BJ (cell line): Measurements from ENCODE around the gene FHL3. TPM values are rescaled to one million over a fixed set of nuclear protein-coding genes. Genes with fewer than 3 reads are reported as not detected.

Experiments used
- CTCF ChIA-PET: fragments of 350-600 bp; formaldehyde crosslinking; extraction: SDS; loops from one replicate; lab custom pipeline; 2021; ENCODE audit warnings: antibody characterized with exemption, inconsistent platforms; lab: Yijun Ruan, JAX
- POLR2A ChIA-PET: fragments of 300-600 bp; sonication (Branson Sonifier 250); formaldehyde crosslinking; extraction: SDS; loops from one replicate; lab custom pipeline; 2021; ENCODE audit warnings: antibody characterized with exemption; lab: Charles Lee
- DNase-seq: peaks from one replicate; pipeline ENCODE4 v3.0.0-alpha.2; 2011; ENCODE audit warnings: low read depth
- H3K27me3 ChIP-seq: 2 replicates; pipeline ENCODE4 v1.6.0; 2011; ENCODE audit warnings: low read length; ENCODE audit not compliant: control insufficient read depth, insufficient read depth
- H3K36me3 ChIP-seq: 2 replicates; pipeline ENCODE4 v1.5.1; 2011; ENCODE audit warnings: low read length; ENCODE audit not compliant: control insufficient read depth, insufficient read depth
- H3K4me3 ChIP-seq: 2 replicates; pipeline ENCODE4 v1.5.1; 2011; ENCODE audit warnings: low read depth, mild to moderate bottlenecking, control low read depth, low read length
- CTCF ChIP-seq: IDR thresholded peaks from 2 replicates; pipeline ENCODE4 v1.5.1; 2011; ENCODE audit warnings: low read depth, mild to moderate bottlenecking, control low read depth, inconsistent platforms, low read length, moderate library complexity; ENCODE audit not compliant: insufficient read depth
- polyA plus RNA-seq: library from polyadenylated mRNA; depleted of rRNA; stranded (reverse); fragments of >200 nt; gene quantifications from 2 replicates; pipeline ENCODE4 v1.2.3, GENCODE V29; 2011

The FHL3 gene
- polyA plus RNA-seq, 1 experiment, result 13.0 TPM

- no peak for TF ChIP-seq CTCF
- ChIA-PET POLR2A (interaction anchor here (1.2 kb wide), 1 partner anchor 12 kb away, joined by 5 read pairs; no protein-coding TSS in a partner anchor), CTCF (interaction anchor here (1.2 to 2.5 kb wide), 4 partner anchors 9 to 19 kb away, joined by 3 to 14 read pairs (median 11); partner anchors contain the start of gene SF3A3)
- peaks cover 17% of the 10 kb centered on the region for H3K36me3 ChIP-seq
- H3K4me3 ChIP-seq, result no peak overlapping the region
- DNase-seq, result no peak
- H3K27me3 ChIP-seq, result no peaks in the 10 kb centered on the region
These were observed 5.7 kb downstream of the FHL3 start for GRCh38 chr1:37999430-38000232.

DNA sequence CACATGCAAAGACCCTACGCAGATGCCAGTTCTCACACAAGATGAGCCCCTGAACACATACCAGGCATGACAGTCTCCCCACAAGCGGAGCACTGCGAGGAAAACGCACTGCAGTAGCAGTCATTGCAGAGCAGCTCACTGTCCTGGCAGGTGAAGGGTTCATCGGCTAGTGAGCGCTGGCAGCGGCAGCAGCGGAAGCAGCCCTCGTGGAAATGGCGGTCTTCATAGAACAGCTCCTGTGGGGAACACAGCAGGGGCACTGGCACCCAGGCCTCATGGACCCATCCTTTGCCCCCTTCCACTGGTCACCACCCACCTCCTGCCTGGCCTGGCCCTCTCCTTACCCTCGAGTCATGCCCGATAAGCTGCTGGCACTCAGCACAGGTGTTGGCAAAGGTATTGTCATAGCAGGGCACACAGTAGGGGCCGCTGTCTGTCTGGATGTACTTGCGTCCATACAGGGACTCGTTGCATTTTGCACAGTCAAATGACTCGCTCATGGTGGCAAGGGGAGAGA lies 6.3 kb downstream of the FHL3 start:
- TF ChIP-seq CTCF, result no peak
- ChIA-PET POLR2A (no interaction called here), CTCF (interaction anchor here (1.2 to 1.7 kb wide), 2 partner anchors 16 to 20 kb away, joined by 3 to 12 read pairs; no protein-coding TSS in a partner anchor)
- peaks cover 17% of the 10 kb centered on the region for H3K36me3 ChIP-seq
- no peaks in the 10 kb centered on the region for H3K27me3 ChIP-seq
- DNase-seq, result no peak
- H3K4me3 ChIP-seq, result no peak overlapping the region

DNA sequence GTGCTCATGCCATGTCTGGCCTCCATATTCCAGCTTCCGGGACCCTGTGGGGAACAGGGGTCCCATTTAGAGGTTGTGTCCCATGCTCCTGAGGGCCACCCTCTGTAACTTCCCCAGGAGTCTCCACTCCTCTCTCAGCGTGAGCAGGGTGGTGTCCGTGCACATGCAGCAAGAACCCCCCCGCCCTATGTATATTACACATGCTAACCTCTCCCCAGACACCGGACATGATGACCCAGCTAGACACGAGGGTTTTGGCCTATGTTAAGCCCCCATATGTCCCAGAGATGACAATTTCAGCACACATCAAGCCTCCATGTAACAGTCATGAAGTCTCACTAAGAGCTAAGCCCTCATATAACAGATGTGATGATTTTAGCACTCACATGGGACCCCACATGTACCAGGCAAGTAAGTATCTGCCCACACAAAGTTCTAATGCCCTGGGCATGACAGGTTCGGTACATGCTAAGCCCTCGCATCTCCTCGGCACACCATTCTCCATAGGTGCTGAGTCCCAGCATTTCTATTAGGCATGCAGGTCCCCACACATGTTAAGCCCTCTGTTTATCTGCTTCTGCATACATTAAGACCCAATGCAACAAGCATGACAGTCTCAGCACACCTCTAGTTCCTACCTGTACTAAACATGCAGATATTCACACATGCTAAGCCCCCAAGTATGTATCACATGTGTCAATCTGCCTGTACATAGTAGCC lies 7.1 kb downstream of the FHL3 start:
- ChIA-PET POLR2A (no interaction called here), CTCF (no interaction called here)
- Histone ChIP-seq H3K36me3 (peaks cover 17% of the 10 kb centered on the region), H3K27me3 (no peaks in the 10 kb centered on the region), H3K4me3 (no peak overlapping the region)
- no peak for DNase-seq
- no peak for TF ChIP-seq CTCF

- peaks cover 17% of the 10 kb centered on the region for H3K36me3 ChIP-seq
- H3K4me3 ChIP-seq, result no peak overlapping the region
- no peak for TF ChIP-seq CTCF
- ChIA-PET CTCF (interaction anchor here (0.6 to 1.6 kb wide), 2 partner anchors 15 to 188 kb away, joined by 3 to 4 read pairs; partner anchors contain the start of gene UTP11), POLR2A (interaction anchor here (0.6 to 0.7 kb wide), 2 partner anchors 16 to 1690 kb away, joined by 3 to 4 read pairs; no protein-coding TSS in a partner anchor)
- no peak for DNase-seq
- H3K27me3 ChIP-seq, result no peaks in the 10 kb centered on the region
These were observed 7.8 kb downstream of the FHL3 start for GRCh38 chr1:37997256-37998088.
